HEK293 (cell line): Measurements from ENCODE around the gene ERBB4.

ENCODE experiments used
- BCL11A ChIP-seq: fragments of 450-650 bp; formaldehyde crosslinking; IDR thresholded peaks from 2 replicates; pipeline ENCODE4 v1.5.1; 2016; ENCODE audit warnings: low read depth, missing biosample characterization, missing genetic modification characterization
- GFI1B ChIP-seq: fragments of 450-650 bp; formaldehyde crosslinking; IDR thresholded peaks from 2 replicates; pipeline ENCODE4 v1.5.1; 2016; ENCODE audit warnings: missing biosample characterization, missing genetic modification characterization
- KLF16 ChIP-seq: fragments of 450-650 bp; formaldehyde crosslinking; IDR thresholded peaks from 2 replicates; pipeline ENCODE4 v1.5.1; 2017; ENCODE audit warnings: missing biosample characterization, missing genetic modification characterization
- KLF17 ChIP-seq: fragments of 450-650 bp; formaldehyde crosslinking; IDR thresholded peaks from 2 replicates; pipeline ENCODE4 v1.5.1; 2016; ENCODE audit warnings: missing biosample characterization, missing genetic modification characterization
- MZF1 ChIP-seq: fragments of 450-650 bp; formaldehyde crosslinking; IDR thresholded peaks from 2 replicates; pipeline ENCODE4 v1.5.1; 2017; ENCODE audit warnings: missing biosample characterization, missing genetic modification characterization, borderline replicate concordance
- OSR2 ChIP-seq: fragments of 450-650 bp; formaldehyde crosslinking; IDR thresholded peaks from 2 replicates; pipeline ENCODE4 v1.5.1; 2016; ENCODE audit warnings: missing biosample characterization, missing genetic modification characterization
- PRDM4 ChIP-seq: fragments of 450-650 bp; formaldehyde crosslinking; IDR thresholded peaks from 2 replicates; pipeline ENCODE4 v1.5.1; 2017; ENCODE audit warnings: missing biosample characterization, missing genetic modification characterization
- REPIN1 ChIP-seq: fragments of 450-650 bp; formaldehyde crosslinking; IDR thresholded peaks from 2 replicates; pipeline ENCODE4 v1.5.1; 2017; ENCODE audit warnings: missing biosample characterization, missing genetic modification characterization, low read depth
- SP3 ChIP-seq: fragments of 450-650 bp; formaldehyde crosslinking; IDR thresholded peaks from 2 replicates; pipeline ENCODE4 v1.5.1; 2016; ENCODE audit warnings: missing biosample characterization, missing genetic modification characterization
- ZBTB44 ChIP-seq: fragments of 450-650 bp; IDR thresholded peaks from 2 replicates; pipeline ENCODE4 v1.5.1; 2018; ENCODE audit warnings: missing biosample characterization, mild to moderate bottlenecking, missing genetic modification characterization
- ZNF157 ChIP-seq: fragments of 450-650 bp; formaldehyde crosslinking; IDR thresholded peaks from 2 replicates; pipeline ENCODE4 v1.5.1; 2016; ENCODE audit warnings: missing biosample characterization, missing genetic modification characterization
- ZNF16 ChIP-seq: fragments of 450-650 bp; formaldehyde crosslinking; IDR thresholded peaks from 2 replicates; pipeline ENCODE4 v1.5.1; 2016; ENCODE audit warnings: low read depth, missing biosample characterization, missing genetic modification characterization
- ZNF184 ChIP-seq: fragments of 450-650 bp; IDR thresholded peaks from 2 replicates; pipeline ENCODE4 v1.5.1; 2018; ENCODE audit warnings: missing biosample characterization, mild to moderate bottlenecking, missing genetic modification characterization
- ZNF23 ChIP-seq: fragments of 450-650 bp; formaldehyde crosslinking; IDR thresholded peaks from 2 replicates; pipeline ENCODE4 v1.5.1; 2016; ENCODE audit warnings: missing biosample characterization, missing genetic modification characterization, borderline replicate concordance
- ZNF398 ChIP-seq: fragments of 450-650 bp; formaldehyde crosslinking; IDR thresholded peaks from 2 replicates; pipeline ENCODE4 v1.5.1; 2017; ENCODE audit warnings: missing biosample characterization, missing genetic modification characterization
- ZNF549 ChIP-seq: fragments of 450-650 bp; IDR thresholded peaks from 2 replicates; pipeline ENCODE4 v1.5.1; 2018; ENCODE audit warnings: missing biosample characterization, missing genetic modification characterization, mild to moderate bottlenecking, inconsistent platforms, moderate library complexity
- ZNF555 ChIP-seq: fragments of 450-650 bp; formaldehyde crosslinking; conservative IDR thresholded peaks from 2 replicates; pipeline ENCODE4 v1.5.1; 2017; ENCODE audit warnings: missing biosample characterization, mild to moderate bottlenecking, missing genetic modification characterization, inconsistent platforms
- ZNF629 ChIP-seq: fragments of 450-650 bp; formaldehyde crosslinking; IDR thresholded peaks from 2 replicates; pipeline ENCODE4 v1.5.1; 2017; ENCODE audit warnings: missing biosample characterization, missing genetic modification characterization
- ZNF777 ChIP-seq: fragments of 450-650 bp; formaldehyde crosslinking; IDR thresholded peaks from 2 replicates; pipeline ENCODE4 v1.5.1; 2017; ENCODE audit warnings: missing biosample characterization, missing genetic modification characterization, borderline replicate concordance
- ZNF843 ChIP-seq: fragments of 450-650 bp; formaldehyde crosslinking; IDR thresholded peaks from 2 replicates; pipeline ENCODE4 v1.5.1; 2016; ENCODE audit warnings: missing biosample characterization, missing genetic modification characterization
- ZSCAN5A ChIP-seq: fragments of 450-650 bp; formaldehyde crosslinking; IDR thresholded peaks from 2 replicates; pipeline ENCODE4 v1.5.1; 2016; ENCODE audit warnings: missing biosample characterization, missing genetic modification characterization
- TF ChIP-seq, protein P1 (sequence below): fragments of 450-650 bp; formaldehyde crosslinking; IDR thresholded peaks from 2 replicates; pipeline ENCODE4 v1.5.1; 2016; ENCODE audit warnings: missing biosample characterization, missing genetic modification characterization, low read depth
- TF ChIP-seq, protein P2 (sequence below): fragments of 450-650 bp; formaldehyde crosslinking; IDR thresholded peaks from 2 replicates; pipeline ENCODE4 v1.5.1; 2016; ENCODE audit warnings: missing biosample characterization, missing genetic modification characterization

ERBB4 gene

DNA sequence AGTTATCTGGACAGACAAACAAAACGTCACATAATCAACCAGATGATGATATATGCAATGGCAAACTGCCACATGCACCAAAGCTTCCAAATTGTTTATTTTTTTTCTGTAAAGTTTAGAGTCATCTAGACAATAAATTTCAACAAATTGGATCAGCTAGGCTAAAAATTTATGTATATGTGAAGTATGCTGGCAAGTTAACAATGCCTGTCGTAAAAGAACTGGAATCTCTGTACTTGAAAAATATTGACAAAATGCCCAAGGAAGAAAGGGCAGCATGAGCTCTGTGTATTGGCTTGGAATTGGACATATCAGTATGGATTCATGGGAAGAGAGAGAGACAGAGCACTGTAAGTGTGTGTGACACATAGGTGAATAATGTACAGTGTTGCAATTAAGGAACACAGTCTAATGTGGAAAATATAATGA is 309.8 kb downstream of the ERBB4 start (continued):
- TF ChIP-seq SP3 = no peak
- no peak for TF ChIP-seq ZNF157 (tag by site-specific recombination)
- peak; percentile 85 for TF ChIP-seq ZNF629 (tag by site-specific recombination)
- TF ChIP-seq, protein P1, sequence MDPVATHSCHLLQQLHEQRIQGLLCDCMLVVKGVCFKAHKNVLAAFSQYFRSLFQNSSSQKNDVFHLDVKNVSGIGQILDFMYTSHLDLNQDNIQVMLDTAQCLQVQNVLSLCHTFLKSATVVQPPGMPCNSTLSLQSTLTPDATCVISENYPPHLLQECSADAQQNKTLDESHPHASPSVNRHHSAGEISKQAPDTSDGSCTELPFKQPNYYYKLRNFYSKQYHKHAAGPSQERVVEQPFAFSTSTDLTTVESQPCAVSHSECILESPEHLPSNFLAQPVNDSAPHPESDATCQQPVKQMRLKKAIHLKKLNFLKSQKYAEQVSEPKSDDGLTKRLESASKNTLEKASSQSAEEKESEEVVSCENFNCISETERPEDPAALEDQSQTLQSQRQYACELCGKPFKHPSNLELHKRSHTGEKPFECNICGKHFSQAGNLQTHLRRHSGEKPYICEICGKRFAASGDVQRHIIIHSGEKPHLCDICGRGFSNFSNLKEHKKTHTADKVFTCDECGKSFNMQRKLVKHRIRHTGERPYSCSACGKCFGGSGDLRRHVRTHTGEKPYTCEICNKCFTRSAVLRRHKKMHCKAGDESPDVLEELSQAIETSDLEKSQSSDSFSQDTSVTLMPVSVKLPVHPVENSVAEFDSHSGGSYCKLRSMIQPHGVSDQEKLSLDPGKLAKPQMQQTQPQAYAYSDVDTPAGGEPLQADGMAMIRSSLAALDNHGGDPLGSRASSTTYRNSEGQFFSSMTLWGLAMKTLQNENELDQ = no peak
- TF ChIP-seq ZNF398 (tag by site-specific recombination) = no peak
- no peak for TF ChIP-seq ZNF549 (tag by site-specific recombination)
- no peak for TF ChIP-seq ZSCAN5A
- TF ChIP-seq, protein P2, sequence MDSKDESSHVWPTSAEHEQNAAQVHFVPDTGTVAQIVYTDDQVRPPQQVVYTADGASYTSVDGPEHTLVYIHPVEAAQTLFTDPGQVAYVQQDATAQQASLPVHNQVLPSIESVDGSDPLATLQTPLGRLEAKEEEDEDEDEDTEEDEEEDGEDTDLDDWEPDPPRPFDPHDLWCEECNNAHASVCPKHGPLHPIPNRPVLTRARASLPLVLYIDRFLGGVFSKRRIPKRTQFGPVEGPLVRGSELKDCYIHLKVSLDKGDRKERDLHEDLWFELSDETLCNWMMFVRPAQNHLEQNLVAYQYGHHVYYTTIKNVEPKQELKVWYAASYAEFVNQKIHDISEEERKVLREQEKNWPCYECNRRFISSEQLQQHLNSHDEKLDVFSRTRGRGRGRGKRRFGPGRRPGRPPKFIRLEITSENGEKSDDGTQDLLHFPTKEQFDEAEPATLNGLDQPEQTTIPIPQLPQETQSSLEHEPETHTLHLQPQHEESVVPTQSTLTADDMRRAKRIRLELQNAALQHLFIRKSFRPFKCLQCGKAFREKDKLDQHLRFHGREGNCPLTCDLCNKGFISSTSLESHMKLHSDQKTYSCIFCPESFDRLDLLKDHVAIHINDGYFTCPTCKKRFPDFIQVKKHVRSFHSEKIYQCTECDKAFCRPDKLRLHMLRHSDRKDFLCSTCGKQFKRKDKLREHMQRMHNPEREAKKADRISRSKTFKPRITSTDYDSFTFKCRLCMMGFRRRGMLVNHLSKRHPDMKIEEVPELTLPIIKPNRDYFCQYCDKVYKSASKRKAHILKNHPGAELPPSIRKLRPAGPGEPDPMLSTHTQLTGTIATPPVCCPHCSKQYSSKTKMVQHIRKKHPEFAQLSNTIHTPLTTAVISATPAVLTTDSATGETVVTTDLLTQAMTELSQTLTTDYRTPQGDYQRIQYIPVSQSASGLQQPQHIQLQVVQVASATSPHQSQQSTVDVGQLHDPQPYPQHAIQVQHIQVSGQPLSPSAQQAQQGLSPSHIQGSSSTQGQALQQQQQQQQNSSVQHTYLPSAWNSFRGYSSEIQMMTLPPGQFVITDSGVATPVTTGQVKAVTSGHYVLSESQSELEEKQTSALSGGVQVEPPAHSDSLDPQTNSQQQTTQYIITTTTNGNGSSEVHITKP (tag by site-specific recombination) = no peak
- no peak for TF ChIP-seq ZNF16 (tag by site-specific recombination)
- no peak for TF ChIP-seq ZNF555 (tag by site-specific recombination)
- peak; percentile 94 for TF ChIP-seq ZNF843
- TF ChIP-seq OSR2 = peak; percentile 60; the same call in 1 of the 2 replicates
- peak; percentile 88 for TF ChIP-seq ZBTB44
- TF ChIP-seq KLF17 (tag by site-specific recombination) = no peak
- TF ChIP-seq GFI1B = peak; percentile 33; the same call in 1 of the 2 replicates
- TF ChIP-seq ZNF777 (tag by site-specific recombination) = no peak
- no peak for TF ChIP-seq ZNF23 (tag by site-specific recombination)
- no peak for TF ChIP-seq BCL11A
- no peak for TF ChIP-seq KLF16 (tag by site-specific recombination)
- TF ChIP-seq REPIN1 = no peak
- TF ChIP-seq MZF1 (tag by site-specific recombination) = no peak
- TF ChIP-seq PRDM4 (tag by site-specific recombination) = peak; percentile 49; the same call in 1 of the 2 replicates
- TF ChIP-seq ZNF184 (tag by site-specific recombination) = no peak
